Measurements from ENCODE around the gene NCDN.
"Not testable (repeated sequence)": the region's sequence is repeated elsewhere in the genome, so short reads cannot be mapped to it uniquely, and the experiment has no call there.

The NCDN gene

GRCh38 chr1:35576061-35576765 is 18.6 kb downstream of the NCDN start:
- TF ChIP-seq CTCF (IDR thresholded peaks at IDR 0.05; ENCODE audit: insufficient read depth, missing control alignments) = no peak
- DNase-seq (ENCODE audit: insufficient read length, low spot score) = no peak
- FAIRE-seq = no peak

- DNase-seq (ENCODE audit: insufficient read length, low spot score); FAIRE-seq: not testable (repeated sequence)
Measured at GRCh38 chr1:35576766-35577070, 19.1 kb downstream of the NCDN start.

- no peak for TF ChIP-seq CTCF (IDR thresholded peaks at IDR 0.05; ENCODE audit: insufficient read depth, missing control alignments)
- no peak for DNase-seq (ENCODE audit: insufficient read length, low spot score)
- FAIRE-seq = no peak
Measured at GRCh38 chr1:35577071-35577998, 19.7 kb downstream of the NCDN start.

- FAIRE-seq (no peak), DNase-seq (ENCODE audit: insufficient read length, low spot score) (no peak)
- TF ChIP-seq CTCF (IDR thresholded peaks at IDR 0.05; ENCODE audit: insufficient read depth, missing control alignments) = no peak
Measured at GRCh38 chr1:35580949-35581388, 23.4 kb downstream of the NCDN start.

GRCh38 chr1:35581621-35582020 is 24.0 kb downstream of the NCDN start:
- DNase-seq (ENCODE audit: insufficient read length, low spot score); FAIRE-seq: not testable (repeated sequence)

- TF ChIP-seq CTCF (IDR thresholded peaks at IDR 0.05; ENCODE audit: insufficient read depth, missing control alignments) = no peak
- DNase-seq (ENCODE audit: insufficient read length, low spot score) (no peak), FAIRE-seq (no peak)
Measured at GRCh38 chr1:35585281-35585680, 27.7 kb downstream of the NCDN start.

DNA sequence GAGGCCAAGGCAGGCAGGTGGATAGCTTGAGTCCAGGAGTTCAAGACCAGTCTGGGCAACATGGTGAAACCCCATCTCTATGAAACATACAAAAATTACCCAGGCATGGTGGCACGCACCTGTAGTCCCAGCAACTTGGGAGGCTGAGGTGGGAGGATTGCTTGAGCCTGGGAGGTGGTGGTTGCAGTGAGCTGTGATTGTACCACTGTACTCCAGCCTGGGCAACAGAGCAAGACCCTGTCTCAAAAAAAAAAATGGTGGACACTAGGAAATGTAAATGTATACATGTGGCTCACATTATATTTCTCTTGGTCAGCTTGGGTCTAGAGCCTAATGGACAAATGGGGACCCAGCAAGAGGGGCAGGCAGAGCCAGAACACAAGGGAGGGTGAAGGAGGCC is 28.2 kb downstream of the NCDN start:
- DNase-seq (ENCODE audit: insufficient read length, low spot score); FAIRE-seq: not testable (repeated sequence)

GRCh38 chr1:35586808-35587207 is 29.2 kb downstream of the NCDN start:
- FAIRE-seq = no peak
- DNase-seq (ENCODE audit: insufficient read length, low spot score) = no peak
- no peak for TF ChIP-seq CTCF (IDR thresholded peaks at IDR 0.05; ENCODE audit: insufficient read depth, missing control alignments)

Measured in D721Med (cell line).